GM23338 (cell line): ENCODE data around the gene TENT5C. TPM values are rescaled to one million over a fixed set of nuclear protein-coding genes. Genes with fewer than 3 reads are reported as not detected.

Experiments used
- ATAC-seq: fragments of 200-7000 bp; cut with Tn5 transposase; 3 replicates; pipeline ENCODE4 v1.9.1; 2020
- DNase-seq: peaks from one replicate; pipeline ENCODE4 v3.0.0-alpha.2; 2015; ENCODE audit warnings: low spot score
- H2AFZ ChIP-seq: fragments of 200-600 bp; sonication (generic); 2 replicates; pipeline ENCODE4 v1.8.0; 2016; ENCODE audit warnings: antibody characterized with exemption, mild to moderate bottlenecking, moderate library complexity
- H3F3A ChIP-seq: fragments of 200-600 bp; sonication (generic); replicated peaks from 2 replicates; pipeline ENCODE4 v1.8.0; 2017; ENCODE audit warnings: antibody characterized with exemption, mixed run types, low read depth
- H3K27ac ChIP-seq: fragments of 200-600 bp; sonication (generic); 2 replicates; pipeline ENCODE4 v1.6.1; 2016; ENCODE audit warnings: low read depth
- H3K27me3 ChIP-seq: fragments of 200-600 bp; sonication (generic); 2 replicates; pipeline ENCODE4 v1.8.0; 2016; ENCODE audit warnings: mild to moderate bottlenecking, mixed run types, moderate library complexity; ENCODE audit not compliant: insufficient read depth
- H3K36me3 ChIP-seq: fragments of 200-600 bp; sonication (generic); 2 replicates; pipeline ENCODE4 v1.8.0; 2016; ENCODE audit warnings: mild to moderate bottlenecking; ENCODE audit not compliant: insufficient read depth
- H3K4me1 ChIP-seq: fragments of 200-600 bp; sonication (generic); 2 replicates; pipeline ENCODE4 v1.8.0; 2016; ENCODE audit warnings: mild to moderate bottlenecking, moderate library complexity; ENCODE audit not compliant: insufficient read depth
- H3K4me2 ChIP-seq: fragments of 200-600 bp; sonication (generic); 2 replicates; pipeline ENCODE4 v1.7.1; 2017; ENCODE audit warnings: mixed run types
- H3K4me3 ChIP-seq: fragments of 200-600 bp; sonication (generic); 2 replicates; pipeline ENCODE4 v1.6.1; 2016; ENCODE audit warnings: mixed run types
- H3K79me2 ChIP-seq: fragments of 200-600 bp; sonication (generic); replicated peaks from 2 replicates; pipeline ENCODE4 v1.8.0; 2017; ENCODE audit warnings: mild to moderate bottlenecking; ENCODE audit not compliant: insufficient read depth
- H3K9me2 ChIP-seq: fragments of 200-600 bp; sonication (generic); 2 replicates; pipeline ENCODE4 v1.8.0; 2017; ENCODE audit not compliant: insufficient read depth
- H4K20me1 ChIP-seq: fragments of 200-600 bp; sonication (generic); replicated peaks from 2 replicates; pipeline ENCODE4 v1.8.0; 2017; ENCODE audit warnings: mild to moderate bottlenecking; ENCODE audit not compliant: insufficient read depth
- H3K27ac Mint-ChIP-seq: 2 replicates; pipeline ENCODE4 v1.8.0; 2020; ENCODE audit warnings: inconsistent platforms, mild to moderate bottlenecking, moderate library complexity, mixed read lengths
- H3K27me3 Mint-ChIP-seq: 3 replicates; pipeline ENCODE4 v1.8.0; 2022; ENCODE audit warnings: low read depth, mild to moderate bottlenecking, moderate library complexity, mixed read lengths, inconsistent platforms; ENCODE audit not compliant: insufficient read depth, poor library complexity
- H3K36me3 Mint-ChIP-seq: 3 replicates; pipeline ENCODE4 v1.8.0; 2021; ENCODE audit warnings: low read depth, mild to moderate bottlenecking, inconsistent platforms, moderate library complexity, mixed read lengths
- H3K4me1 Mint-ChIP-seq: 3 replicates; pipeline ENCODE4 v1.8.0; 2020; ENCODE audit warnings: mild to moderate bottlenecking, inconsistent platforms, mixed read lengths
- H3K4me3 Mint-ChIP-seq: 3 replicates; pipeline ENCODE4 v1.8.0; 2021; ENCODE audit warnings: moderate library complexity, mild to moderate bottlenecking, inconsistent platforms, mixed read lengths
- H3K9me3 Mint-ChIP-seq: 3 replicates; pipeline ENCODE4 v1.8.0; 2020; ENCODE audit warnings: moderate library complexity, mild to moderate bottlenecking, inconsistent platforms, mixed read lengths
- CREB1 ChIP-seq: fragments of 250-450 bp; sonication (Bioruptor Pico); IDR thresholded peaks from 2 replicates; pipeline ENCODE4 v1.5.0; 2020; ENCODE audit warnings: low read depth, mild to moderate bottlenecking, moderate library complexity
- CTCF ChIP-seq, 2 experiments: fragments of 200-600 bp in 1 of 2; sonication (generic) in 1 of 2; conservative IDR thresholded peaks; 2 replicates each; pipeline versions ENCODE4 v1.5.1 to v1.6.1; 2016 to 2017; ENCODE audit warnings: antibody characterized with exemption in 2 of 2, low read depth in 2 of 2, mild to moderate bottlenecking in 2 of 2, moderate library complexity in 1 of 2
- ETS1 ChIP-seq: IDR thresholded peaks from 2 replicates; pipeline ENCODE4 v1.6.1; 2016; ENCODE audit warnings: antibody characterized with exemption
- EZH2 ChIP-seq: fragments of 200-600 bp; sonication (generic); IDR thresholded peaks from one replicate; pipeline ENCODE4 v1.8.0; 2017; ENCODE audit warnings: antibody characterized with exemption, mild to moderate bottlenecking, low read depth; ENCODE audit not compliant: unreplicated experiment
- EZH2phosphoT487 ChIP-seq: fragments of 200-600 bp; sonication (generic); IDR thresholded peaks from one replicate; pipeline ENCODE4 v1.8.1; 2018; ENCODE audit warnings: antibody characterized with exemption; ENCODE audit not compliant: unreplicated experiment
- JUNB ChIP-seq: IDR thresholded peaks from one replicate; pipeline ENCODE4 v1.6.1; 2016; ENCODE audit warnings: antibody characterized with exemption; ENCODE audit not compliant: unreplicated experiment
- NANOG ChIP-seq: IDR thresholded peaks from 2 replicates; pipeline ENCODE4 v1.6.1; 2016; ENCODE audit warnings: antibody characterized with exemption, borderline replicate concordance
- POLR2AphosphoS5 ChIP-seq: IDR thresholded peaks from 2 replicates; pipeline ENCODE4 v1.6.1; 2016; ENCODE audit warnings: antibody characterized with exemption, low read depth
- STAT1 ChIP-seq: IDR thresholded peaks from one replicate; pipeline ENCODE4 v1.6.1; 2016; ENCODE audit warnings: antibody characterized with exemption; ENCODE audit not compliant: unreplicated experiment
- ZNF114 ChIP-seq: fragments of 250-450 bp; sonication (Bioruptor Pico); IDR thresholded peaks from 2 replicates; pipeline ENCODE4 v1.5.0; 2020; ENCODE audit warnings: mild to moderate bottlenecking, moderate library complexity
- ZNF331 ChIP-seq: fragments of 250-450 bp; sonication (Bioruptor Pico); IDR thresholded peaks from 2 replicates; pipeline ENCODE4 v1.5.0; 2020; ENCODE audit warnings: low read depth, mild to moderate bottlenecking, moderate library complexity
- ZNF462 ChIP-seq: fragments of 250-450 bp; sonication (Bioruptor Pico); IDR thresholded peaks from 2 replicates; pipeline ENCODE4 v1.5.0; 2020; ENCODE audit warnings: mild to moderate bottlenecking, moderate library complexity
- polyA plus RNA-seq: library from polyadenylated mRNA; unstranded; fragments of >200 nt; fragmentation: Nextera tagmentation; extraction: Ambion mirVana; gene quantifications from 2 replicates; pipeline ENCODE4 v1.2.1, GENCODE V29; 2016
- total RNA-seq: library from RNA; depleted of rRNA; stranded (reverse); fragments of >200 nt; shearing (Covaris generic); gene quantifications from 2 replicates; pipeline ENCODE4 v1.2.3, GENCODE V29; 2014

TENT5C gene
- total and polyA plus RNA-seq, 2 experiments from 2014 or later = 0.23 to 0.80 TPM

GRCh38 chr1:117650840-117651568, 45.2 kb downstream of the TENT5C start (continued):
- no peak for TF ChIP-seq ZNF462 (CRISPR knock-in tag)
- TF ChIP-seq ZNF331 (CRISPR knock-in tag) = no peak
- no peak for TF ChIP-seq ETS1
- no peak for TF ChIP-seq CREB1 (CRISPR knock-in tag)
- no peak for TF ChIP-seq EZH2
- TF ChIP-seq EZH2phosphoT487 = no peak

GRCh38 chr1:117651616-117652015, 45.8 kb downstream of the TENT5C start:
- Histone ChIP-seq H4K20me1 (no peaks in the 10 kb centered on the region), H3K79me2 (no peaks in the 10 kb centered on the region), H3K4me3 (no peak overlapping the region), H3K9me2 (0 out of 2 replicates have a peak, but pooled peaks cover 12% of the 10 kb centered on the region), H3K4me2 (no peak overlapping the region), H3F3A (no peaks in the 10 kb centered on the region), H3K27me3 (no peaks in the 10 kb centered on the region), H3K4me1 (peaks cover 4% of the 10 kb centered on the region; the same call in 1 of the 2 replicates), H2AFZ (no peak overlapping the region), H3K27ac (no peak overlapping the region), H3K36me3 (no peaks in the 10 kb centered on the region)
- ATAC-seq = no peak
- peaks cover 11% of the 10 kb centered on the region for H3K27me3 Mint-ChIP-seq
- no peak overlapping the region for H3K4me3 Mint-ChIP-seq
- H3K27ac Mint-ChIP-seq = no peak overlapping the region
- no peak for DNase-seq
- peaks cover 3% of the 10 kb centered on the region; the same call in 2 of the 3 replicates for H3K9me3 Mint-ChIP-seq
- no peaks in the 10 kb centered on the region for H3K36me3 Mint-ChIP-seq
- H3K4me1 Mint-ChIP-seq = peaks cover 22% of the 10 kb centered on the region
- no peak for TF ChIP-seq POLR2AphosphoS5
- no peak for TF ChIP-seq ZNF331 (CRISPR knock-in tag)
- TF ChIP-seq ZNF114 (CRISPR knock-in tag) = no peak
- no peak for TF ChIP-seq ETS1
- no peak for TF ChIP-seq JUNB
- TF ChIP-seq CTCF (conservative IDR thresholded peaks at IDR 0.05; ENCODE audit: low read depth in 2 of 2) = no peak
- TF ChIP-seq NANOG = no peak
- TF ChIP-seq STAT1 = no peak
- TF ChIP-seq CREB1 (CRISPR knock-in tag) = no peak
